ENCODE measurements around the gene GNGT1. TPM values are rescaled to one million over a fixed set of nuclear protein-coding genes. Genes with fewer than 3 reads are reported as not detected.

GNGT1 gene

Small RNAs within 50 kb of the gene (small RNA-seq; reads per million reads assigned to genes)
- gene AC002076.2, result not detected
